GM12873 (cell line): ENCODE measurements around the gene ZPR1.

ENCODE experiments used
- CTCF ChIP-seq: IDR thresholded peaks from 2 replicates; pipeline ENCODE4 v1.5.1; 2012; ENCODE audit warnings: low read depth, mild to moderate bottlenecking, moderate library complexity, low read length, control low read depth; ENCODE audit not compliant: insufficient read depth; ENCODE audit errors: missing control alignments

Gene ZPR1

GRCh38 chr11:116731821-116732220, 56.0 kb downstream of the ZPR1 start:
- no peak for TF ChIP-seq CTCF

- no peak for TF ChIP-seq CTCF
Measured at GRCh38 chr11:116731097-116731761, 56.6 kb downstream of the ZPR1 start.

- TF ChIP-seq CTCF: no peak
Measured at GRCh38 chr11:116730601-116731000, 57.2 kb downstream of the ZPR1 start.

GRCh38 chr11:116730241-116730561, 57.6 kb downstream of the ZPR1 start:
- no peak for TF ChIP-seq CTCF

GRCh38 chr11:116729501-116730240, 58.2 kb downstream of the ZPR1 start:
- TF ChIP-seq CTCF: no peak

GRCh38 chr11:116727990-116728389, 59.8 kb downstream of the ZPR1 start:
- TF ChIP-seq CTCF: no peak

GRCh38 chr11:116725434-116726221, 62.2 kb downstream of the ZPR1 start:
- no peak for TF ChIP-seq CTCF
